GM12801 (cell line): Measurements from ENCODE around the gene PER1.

Experiments used
- CTCF ChIP-seq: IDR thresholded peaks from one replicate; pipeline ENCODE4 v1.5.1; 2011; ENCODE audit warnings: control low read depth; ENCODE audit not compliant: insufficient read length; ENCODE audit errors: extremely low read depth

The PER1 gene

DNA sequence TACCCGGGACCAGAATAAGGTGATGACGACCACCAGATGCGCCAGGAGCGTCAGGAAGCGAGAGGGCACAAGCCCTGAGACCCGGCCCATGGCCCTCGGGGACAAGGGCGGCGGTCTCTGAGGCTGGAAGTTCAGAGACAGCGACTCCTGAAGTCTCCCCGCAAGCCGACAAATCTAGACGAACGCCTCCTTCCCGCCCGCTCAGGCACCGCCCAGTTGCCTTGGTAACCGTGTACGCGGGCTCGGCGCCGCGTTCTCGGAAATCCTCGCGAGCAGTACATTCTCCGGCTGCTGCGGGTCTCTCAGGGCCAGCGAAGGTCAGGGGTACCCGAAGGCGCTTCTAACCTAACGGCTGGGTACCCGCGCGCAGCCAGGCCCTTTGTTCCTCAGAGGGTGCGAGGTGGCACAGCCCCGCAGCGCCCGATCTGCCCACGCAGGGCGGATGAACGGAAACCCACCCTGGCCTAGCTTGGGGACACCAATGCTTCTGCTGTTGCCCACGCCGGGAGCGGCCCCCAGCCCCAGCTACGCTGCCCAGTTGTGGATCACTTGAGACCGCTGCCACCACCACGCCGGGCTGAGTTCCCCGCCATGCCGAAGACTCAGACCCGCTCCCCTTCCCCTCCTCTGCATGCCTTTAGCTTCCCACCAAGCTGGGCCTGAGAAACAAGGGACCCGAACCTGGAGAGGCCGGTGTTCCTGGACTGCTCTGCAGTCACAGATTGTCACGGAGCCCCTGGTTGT is 24.2 kb upstream of the PER1 start, which contains the start of gene TMEM107:
Gene TMEM107, minus strand, starts transcription at position 184 of the 744 bp plus-strand sequence. Its CDS starts 94 bp downstream, at position 90.
- TF ChIP-seq CTCF = no peak

GRCh38 chr17:8175795-8176196 is 23.6 kb upstream of the PER1 start:
- TF ChIP-seq CTCF = no peak

GRCh38 chr17:8173871-8174322 is 21.7 kb upstream of the PER1 start:
- TF ChIP-seq CTCF = no peak

DNA sequence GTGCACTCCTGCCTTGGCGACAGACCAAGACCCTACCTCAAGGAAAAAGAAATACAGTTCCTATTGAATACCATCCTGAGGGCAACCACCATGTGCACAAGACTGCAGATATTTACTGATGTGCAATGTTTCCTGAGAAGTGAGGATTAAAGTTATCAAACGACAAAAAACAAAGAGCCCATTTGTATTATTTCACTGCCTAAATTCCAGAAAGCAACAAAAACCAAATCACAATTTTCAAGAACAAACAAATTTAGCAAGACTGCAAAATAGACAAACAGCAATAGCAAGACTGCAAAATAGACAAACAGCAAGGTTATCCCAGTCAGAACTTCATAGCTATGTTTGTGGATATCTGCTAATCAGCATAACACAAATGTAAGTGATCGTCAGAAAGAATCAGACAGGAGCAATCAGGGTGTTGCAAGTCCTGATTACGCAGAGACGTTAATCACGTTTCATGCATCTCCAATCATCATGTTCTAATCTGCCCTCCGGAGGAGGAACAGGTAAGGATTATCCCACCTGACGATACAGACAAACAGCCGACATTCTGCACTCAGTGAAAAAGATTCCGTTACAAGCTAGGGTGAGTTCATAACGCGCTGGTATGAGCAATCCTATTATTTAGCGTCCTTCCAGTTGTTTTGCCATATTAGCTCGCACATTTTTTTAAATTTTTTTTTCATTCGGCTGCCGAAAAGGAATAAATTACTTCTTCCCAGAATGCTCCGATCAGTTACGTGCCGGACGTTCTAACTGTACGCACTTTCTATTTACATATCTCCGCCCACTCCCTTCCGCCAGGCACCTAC is 21.1 kb upstream of the PER1 start:
- TF ChIP-seq CTCF = no peak

DNA sequence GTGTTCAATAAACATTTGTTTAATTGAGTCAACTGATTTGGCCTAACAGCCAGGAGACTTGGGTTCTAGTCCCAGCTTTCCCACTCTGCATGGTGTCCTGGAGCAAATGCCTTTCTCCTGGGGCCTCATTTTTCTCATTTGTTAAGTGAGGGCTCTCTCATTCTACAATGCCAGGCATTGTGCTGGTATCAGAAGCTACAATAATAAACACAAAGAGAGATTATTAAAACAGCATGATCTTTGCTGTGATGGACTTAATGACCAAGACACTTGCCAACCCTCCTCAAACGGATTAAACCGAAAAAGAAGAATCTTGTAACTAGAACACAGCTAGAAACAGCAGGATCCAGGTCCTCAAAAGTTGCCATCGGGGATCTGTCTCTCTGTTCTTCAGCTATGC is 15.3 kb upstream of the PER1 start:
- TF ChIP-seq CTCF = no peak

DNA sequence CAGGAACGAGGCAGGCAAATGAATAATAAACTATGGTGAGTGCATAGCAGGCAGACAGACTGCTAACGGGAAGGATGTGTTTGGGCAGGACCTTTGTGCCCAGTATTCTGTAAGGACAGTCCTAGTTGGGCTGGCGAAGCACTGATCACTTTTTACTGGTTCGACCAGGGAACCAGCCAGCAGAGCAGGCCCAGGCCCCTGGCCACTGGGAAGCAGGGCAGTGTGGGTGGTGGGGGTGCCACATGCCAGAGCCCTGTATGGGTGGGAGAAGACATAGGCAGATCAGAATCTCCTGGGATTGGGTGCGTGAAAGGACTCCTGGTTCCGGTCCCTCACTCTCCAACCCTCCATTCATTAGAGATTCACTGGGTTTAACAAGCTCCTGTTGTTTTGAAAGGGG is 14.5 kb upstream of the PER1 start:
- no peak for TF ChIP-seq CTCF

DNA sequence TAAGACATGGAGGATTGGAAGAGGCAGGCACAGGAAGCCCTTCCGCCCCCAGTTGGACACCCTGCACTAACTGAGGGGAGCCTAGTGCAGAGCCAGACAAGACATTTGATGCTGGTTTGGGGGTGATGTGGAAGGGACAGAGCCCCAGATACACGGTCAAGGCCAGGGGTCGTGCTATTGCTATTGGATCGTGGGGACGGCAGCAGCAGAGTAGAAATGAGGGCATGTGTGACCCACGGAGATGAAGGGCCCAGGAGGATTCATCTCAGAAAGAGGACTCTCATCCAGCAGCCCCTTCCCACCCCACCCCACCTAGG is 12.6 kb upstream of the PER1 start:
- TF ChIP-seq CTCF = no peak
